HG02885 (cell line): ENCODE data around the gene NFKBIA.
"Not testable (repeated sequence)": the region's sequence is repeated elsewhere in the genome, so short reads cannot be mapped to it uniquely, and the experiment has no call there.

ENCODE experiments used
- ATAC-seq: cut with Tn5 transposase; IDR thresholded peaks from one replicate; pipeline ENCODE4 v1.9.1; 2021; ENCODE audit warnings: mild to moderate bottlenecking; ENCODE audit not compliant: unreplicated experiment, poor library complexity

Gene NFKBIA

GRCh38 chr14:35373208-35373607 is 31.3 kb downstream of the NFKBIA start:
- ATAC-seq: not testable (repeated sequence)

DNA sequence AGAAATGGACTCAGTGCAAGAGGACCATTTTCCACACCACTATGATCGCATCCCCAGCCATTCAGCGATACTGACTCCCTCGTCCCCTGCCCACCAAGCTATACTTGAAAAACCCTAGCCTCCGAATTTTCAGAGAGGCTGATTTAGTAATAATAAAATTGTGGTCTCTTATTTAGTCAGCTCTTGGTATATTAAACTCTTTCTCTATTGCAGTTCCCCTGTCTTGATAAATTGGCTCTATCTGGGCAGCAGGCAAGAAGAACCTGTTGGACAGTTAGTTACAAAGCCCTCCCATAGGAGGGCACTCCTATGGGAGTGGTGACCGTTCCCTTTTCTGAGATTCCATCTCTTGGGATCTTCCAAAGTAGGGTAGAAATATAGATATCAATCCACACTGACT is 33.6 kb downstream of the NFKBIA start:
- ATAC-seq: no peak

- ATAC-seq: no peak
Measured at GRCh38 chr14:35369701-35370191, 34.8 kb downstream of the NFKBIA start.

DNA sequence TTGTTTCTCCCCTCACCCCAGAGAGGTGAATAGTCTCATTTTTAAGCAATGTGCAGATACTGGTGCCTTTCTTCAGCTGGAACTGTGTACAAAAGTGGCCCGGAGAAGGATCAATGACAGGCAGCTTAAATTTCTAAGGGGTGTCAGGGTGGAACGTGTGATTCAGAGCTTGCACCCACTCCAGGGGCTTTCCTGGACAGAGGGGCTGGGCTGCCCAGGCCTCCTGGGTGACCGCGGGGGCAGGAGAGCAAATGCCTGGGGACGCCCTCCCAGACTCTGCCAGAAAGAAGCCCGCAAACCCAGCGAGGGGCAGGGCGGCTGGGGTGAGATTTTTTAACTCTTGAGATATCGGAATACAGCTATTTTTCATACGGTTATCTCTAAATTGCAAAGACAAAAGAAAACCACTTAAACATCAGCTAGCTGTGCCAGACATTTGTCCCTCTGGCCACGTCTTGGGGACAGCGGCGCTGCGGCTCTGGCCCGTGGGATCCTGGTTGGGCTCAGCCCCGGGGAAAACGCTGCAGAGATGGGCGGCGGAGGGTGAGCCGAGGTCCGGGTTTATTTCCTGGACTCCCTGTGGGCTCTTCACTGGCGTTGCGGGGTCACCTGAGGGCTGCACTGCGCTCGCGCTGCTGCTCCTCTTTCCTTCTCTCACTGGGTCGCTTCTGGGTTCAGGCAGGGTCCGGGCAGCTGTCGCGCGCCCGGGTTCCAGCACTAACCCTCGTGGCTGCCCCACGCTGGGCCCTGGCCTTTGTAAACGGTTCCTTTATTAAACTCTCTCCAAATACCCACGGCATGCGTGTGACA is 35.8 kb downstream of the NFKBIA start:
- no peak for ATAC-seq

DNA sequence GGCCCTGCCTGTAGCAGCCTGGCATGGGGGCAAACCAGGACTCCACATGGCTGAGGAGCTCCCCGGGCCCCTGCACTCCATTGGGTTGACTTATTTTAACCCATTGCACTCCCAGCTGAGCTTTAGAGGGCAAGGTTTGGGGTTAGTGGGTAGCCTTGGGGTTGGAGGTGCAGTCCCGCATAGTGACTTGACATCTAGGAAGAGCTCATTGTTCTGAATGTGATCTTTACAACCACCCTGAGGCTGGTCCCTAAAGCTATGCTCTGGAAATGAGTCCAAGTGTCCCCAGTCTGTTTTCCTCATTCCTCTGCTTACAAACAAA is 36.4 kb downstream of the NFKBIA start:
- ATAC-seq: peak; percentile 22

- ATAC-seq: no peak
Measured at GRCh38 chr14:35367056-35367372, 37.5 kb downstream of the NFKBIA start.

- ATAC-seq: no peak
Measured at GRCh38 chr14:35366521-35366976, 38.0 kb downstream of the NFKBIA start.

- ATAC-seq: no peak
Measured at GRCh38 chr14:35366056-35366451, 38.5 kb downstream of the NFKBIA start.

DNA sequence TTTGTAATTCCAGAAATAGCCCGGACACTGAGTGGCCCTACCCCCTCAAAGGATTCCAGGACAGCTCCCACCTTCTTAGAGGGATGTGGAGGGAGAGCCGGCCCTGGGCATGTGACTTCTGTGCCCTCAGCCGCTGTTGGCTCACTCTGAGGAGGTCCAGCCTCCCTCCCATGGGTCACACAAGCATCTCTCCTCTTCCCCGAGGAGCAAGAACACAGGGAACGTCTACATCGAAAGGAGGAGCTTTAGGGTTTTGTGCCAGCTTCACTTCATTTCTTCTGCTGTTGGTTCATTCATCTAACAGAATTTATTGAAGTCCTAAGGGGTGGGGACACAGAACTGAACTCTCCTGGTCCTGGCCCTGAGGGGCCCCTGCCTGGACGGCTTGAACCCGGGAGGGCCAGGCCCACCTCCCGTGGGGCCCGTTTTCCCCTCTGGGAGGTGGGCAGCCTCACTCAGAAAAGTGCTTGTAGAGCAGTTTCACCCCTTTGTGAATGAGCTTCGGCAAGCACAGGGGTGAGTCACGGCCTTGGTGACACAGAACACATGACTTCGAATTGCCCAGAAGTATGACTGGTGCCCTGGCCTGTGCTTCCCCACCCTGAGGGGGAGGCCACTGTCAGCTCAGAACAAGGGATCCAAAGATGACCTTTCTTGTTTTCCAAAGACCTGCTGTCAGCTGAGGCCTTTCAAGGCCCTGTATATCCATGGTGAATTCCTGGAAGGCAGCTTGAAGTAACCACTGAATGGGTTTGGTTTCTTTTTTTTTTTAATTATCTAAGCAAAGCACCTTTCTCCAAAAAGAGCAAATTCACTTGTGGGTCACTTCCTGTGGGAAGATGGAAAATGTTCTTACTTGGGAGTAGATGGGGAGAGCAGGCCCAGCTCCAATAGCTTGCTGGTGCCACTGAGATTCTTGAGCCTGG is 39.2 kb downstream of the NFKBIA start:
- ATAC-seq: peak; percentile 46

DNA sequence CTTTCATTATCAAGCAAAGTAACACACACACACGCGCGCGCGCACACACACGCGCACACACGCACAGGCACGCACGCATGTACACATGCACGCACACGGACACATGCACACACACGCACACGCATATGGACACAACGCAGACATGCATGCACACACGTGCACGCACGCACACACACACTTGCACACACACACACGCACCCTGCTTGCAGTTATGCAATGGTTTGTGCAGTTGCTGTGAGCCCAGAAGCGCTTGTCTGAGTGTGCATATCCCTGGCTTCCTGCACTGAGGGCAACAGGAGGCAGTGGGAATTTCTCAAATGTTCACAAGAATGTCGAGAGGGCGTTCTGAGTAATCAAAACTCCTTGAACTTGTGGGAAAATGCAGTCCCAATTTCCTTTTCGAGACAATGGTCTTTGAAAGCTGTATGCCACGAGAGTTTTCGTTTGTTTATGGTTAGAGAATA is 41.6 kb downstream of the NFKBIA start:
- ATAC-seq: no peak

DNA sequence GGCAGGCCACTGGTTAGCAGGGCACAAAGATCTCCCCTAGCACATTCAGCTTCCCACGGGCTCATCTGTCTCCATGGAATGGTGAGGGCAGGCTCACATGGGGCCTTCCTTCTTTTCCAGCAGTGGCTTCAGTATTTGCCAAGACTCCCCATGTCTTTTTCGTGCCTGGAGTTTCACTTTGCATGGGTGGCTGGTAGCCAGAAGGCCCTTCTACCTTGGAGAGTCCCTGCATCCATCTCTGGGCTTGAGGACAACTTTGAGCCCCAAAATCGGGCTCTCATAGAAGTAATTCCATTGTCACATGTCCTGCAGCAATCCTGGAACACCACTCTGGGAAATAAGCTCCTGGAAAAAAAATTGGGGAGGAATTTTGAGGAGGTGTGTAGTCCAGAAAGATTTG is 42.1 kb downstream of the NFKBIA start:
- ATAC-seq: no peak

GRCh38 chr14:35361141-35361480 is 43.4 kb downstream of the NFKBIA start:
- no peak for ATAC-seq

- ATAC-seq: not testable (repeated sequence)
Measured at GRCh38 chr14:35359655-35360054, 44.9 kb downstream of the NFKBIA start.

DNA sequence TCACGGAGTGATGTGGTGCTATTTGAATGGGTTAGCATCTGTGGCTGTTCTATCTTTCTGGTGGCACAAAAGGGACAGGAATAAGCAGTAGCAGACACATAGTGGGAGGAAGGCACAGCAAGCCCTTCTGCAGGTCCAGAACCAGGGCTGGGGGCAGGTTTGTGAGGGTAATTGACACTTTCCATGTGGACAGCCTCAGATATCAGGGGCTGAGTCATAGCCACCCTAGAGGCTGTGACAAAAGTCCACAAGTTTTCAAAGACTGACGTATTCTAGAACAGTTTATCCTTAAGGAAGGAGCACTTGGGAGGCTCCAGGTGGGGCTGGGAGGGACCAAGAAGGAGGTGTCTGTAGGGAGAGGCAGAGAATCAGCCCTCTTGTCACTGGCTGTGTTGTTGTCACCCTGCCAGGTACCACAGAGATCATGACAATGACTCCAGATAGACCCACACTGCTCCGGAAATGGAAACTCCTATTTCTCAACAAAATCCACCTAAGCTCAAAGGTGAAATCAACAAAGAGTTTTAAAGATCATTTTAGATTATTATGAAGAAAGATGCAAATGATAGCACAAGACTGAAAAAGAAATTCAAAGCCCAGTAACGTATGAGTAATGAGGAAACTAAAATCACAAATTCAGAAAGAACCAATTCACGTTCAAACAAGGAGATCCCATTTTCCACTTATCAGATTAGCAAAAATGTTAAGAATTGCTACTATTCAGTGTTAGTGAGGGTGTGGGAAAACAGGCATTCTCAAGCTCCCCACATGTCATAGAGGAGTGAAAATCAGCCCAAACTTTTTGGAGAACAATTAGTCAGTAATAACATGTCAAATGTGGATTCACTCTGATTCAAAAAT is 48.3 kb downstream of the NFKBIA start:
- peak; percentile 51 for ATAC-seq

DNA sequence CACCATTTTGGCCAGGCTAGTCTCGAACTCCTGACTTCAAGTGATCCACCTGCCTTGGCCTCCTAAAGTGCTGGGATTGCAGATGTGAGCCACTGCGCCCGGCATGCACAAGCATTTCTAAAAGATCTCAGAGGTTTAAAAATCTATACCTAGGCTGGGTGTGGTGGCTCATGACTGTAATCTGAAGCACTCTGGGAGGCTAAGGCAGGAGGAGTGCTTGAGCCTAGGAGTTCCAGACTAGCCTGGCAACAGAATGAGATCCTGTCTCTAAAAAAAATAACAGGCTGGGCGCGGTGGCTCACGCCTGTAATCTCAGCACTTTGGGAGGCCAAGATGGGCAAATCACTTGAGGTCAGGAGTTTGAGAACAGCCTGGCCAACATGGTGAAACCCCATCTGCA is 49.3 kb downstream of the NFKBIA start:
- ATAC-seq: not testable (repeated sequence)

DNA sequence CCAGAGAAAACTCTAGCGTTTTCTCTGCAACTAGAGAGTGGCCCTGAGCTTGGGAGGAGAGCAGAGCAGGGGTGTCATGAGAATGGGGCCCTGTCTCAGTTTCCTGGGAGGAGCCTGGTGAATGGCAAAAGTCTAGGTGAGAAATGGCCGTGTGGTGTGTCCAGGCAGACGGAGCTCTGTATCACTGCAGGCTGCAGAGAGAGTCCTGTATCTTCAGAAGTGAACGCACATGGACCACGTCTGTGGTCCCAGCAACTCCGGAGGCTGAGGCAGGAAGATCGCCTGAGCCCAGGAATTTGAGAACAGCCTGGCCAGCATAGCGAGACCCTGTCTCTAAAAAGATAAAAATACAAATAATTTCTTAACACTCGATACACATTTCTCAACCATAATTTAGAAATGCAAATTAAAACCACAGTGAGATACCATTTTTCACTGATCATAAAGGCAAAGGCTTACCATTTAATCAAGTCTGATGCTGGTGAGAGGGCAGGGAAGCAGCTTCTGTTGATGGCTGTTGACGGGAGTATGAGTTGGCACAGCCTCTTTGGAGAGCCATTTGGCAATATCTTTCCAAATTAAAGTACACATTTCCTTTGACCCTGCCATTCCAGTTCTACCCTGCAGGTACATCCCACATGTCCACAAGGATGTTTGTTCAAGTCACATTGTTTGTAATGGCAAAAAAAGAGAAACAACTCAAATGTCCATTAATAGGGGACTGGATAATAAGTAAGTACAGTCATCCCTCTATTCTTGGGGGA is 51.0 kb downstream of the NFKBIA start:
- no peak for ATAC-seq

DNA sequence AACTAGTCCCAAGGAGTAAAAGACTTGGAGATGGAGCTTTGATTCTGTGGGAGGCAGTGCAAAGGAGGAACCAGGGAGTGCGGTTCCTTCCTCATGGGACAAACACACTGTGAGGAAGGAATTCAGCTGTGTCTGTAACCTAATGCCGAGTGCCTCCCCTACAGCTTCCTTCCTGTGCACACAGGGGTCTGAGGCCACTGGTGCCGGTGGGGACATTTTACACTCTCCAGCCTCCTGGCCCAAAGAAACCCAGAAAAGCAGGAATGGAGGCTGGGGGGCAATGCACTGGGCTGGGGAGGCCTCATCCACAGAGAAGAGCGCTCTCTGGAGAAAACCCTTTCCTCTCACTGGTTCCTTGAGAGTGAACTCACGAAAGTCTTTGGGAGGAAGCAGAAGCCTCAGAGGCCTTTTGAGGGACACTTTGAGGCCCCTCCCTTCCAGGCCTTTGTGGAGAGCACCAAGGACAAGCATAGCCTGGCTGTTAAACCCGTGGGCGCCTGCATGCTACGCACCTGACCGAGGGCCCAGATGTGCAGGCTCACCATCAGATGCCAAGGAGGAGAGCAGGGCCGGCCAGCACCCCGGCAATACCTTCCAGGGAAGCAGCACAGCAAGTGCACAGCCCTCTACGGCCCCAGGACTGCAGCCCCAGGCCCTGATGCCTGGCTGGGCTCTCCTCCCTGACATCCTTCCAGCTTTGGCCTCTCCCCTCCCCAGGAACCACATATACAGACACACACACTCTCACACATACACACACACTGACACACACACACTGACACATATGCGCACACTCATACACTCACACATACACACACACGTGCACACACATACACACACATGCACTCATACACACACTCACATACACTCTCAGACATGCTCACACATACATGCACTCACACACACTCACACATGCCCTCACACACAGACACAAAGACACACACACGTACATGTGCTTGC is 52.0 kb downstream of the NFKBIA start:
- no peak for ATAC-seq

DNA sequence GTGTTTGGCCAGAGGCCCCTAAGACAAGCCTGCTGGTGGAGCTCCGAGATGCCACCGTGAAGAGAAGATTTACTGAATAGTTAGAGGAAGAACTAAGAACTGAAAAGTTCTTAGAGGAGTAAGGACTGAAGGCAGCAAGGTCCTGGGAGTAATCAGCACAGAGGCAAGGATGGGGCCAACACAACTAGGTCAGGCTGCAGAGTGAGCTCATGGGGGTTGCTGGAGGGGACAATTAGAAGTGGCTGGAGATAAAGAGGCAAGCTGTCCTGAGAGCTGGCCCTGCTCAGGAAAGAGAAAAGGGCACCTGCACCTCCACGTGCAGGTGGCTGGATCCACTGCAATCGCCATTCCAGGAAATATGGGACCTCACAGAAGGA is 52.7 kb downstream of the NFKBIA start:
- no peak for ATAC-seq
